Lung (tissue), 12 donors: ENCODE measurements around the gene FBXL12. TPM values are rescaled to one million over a fixed set of nuclear protein-coding genes. Genes with fewer than 3 reads are reported as not detected.
A peak's percentile ranks its signal among the peaks of the same experiment; 100 is the strongest.

Source experiments
- ATAC-seq: fragments of 200-7000 bp; cut with Tn5 transposase; one replicate; pipeline ENCODE4 v1.9.1; 2020; ENCODE audit warnings: moderate number of reproducible peaks; ENCODE audit not compliant: insufficient read depth, low FRiP score
- DNase-seq, 3 donors: peaks; one replicate each; pipeline ENCODE4 v3.0.0-alpha.2; 2013 to 2017
- H3K27ac ChIP-seq, 2 donors: one replicate each; pipeline ENCODE4 v1.5.1; 2013; ENCODE audit warnings: mild to moderate bottlenecking in 2 of 2, moderate library complexity in 2 of 2, control low read depth in 1 of 2, inconsistent platforms in 1 of 2, low read depth in 1 of 2, low read length in 1 of 2
- H3K27me3 ChIP-seq, 3 donors: one replicate each; pipeline ENCODE4 v1.5.1; 2013; ENCODE audit warnings: low read length in 2 of 3; ENCODE audit not compliant: control insufficient read depth in 3 of 3, insufficient read depth in 3 of 3
- H3K36me3 ChIP-seq, 4 donors: one replicate each; pipeline ENCODE4 v1.5.1; 2013; ENCODE audit warnings: low read length in 4 of 4, mild to moderate bottlenecking in 1 of 4, moderate library complexity in 1 of 4; ENCODE audit not compliant: control insufficient read depth in 4 of 4, insufficient read depth in 4 of 4
- H3K4me1 ChIP-seq, 5 donors: one replicate each; pipeline ENCODE4 v1.5.1; 2013; ENCODE audit warnings: low read length in 5 of 5, mild to moderate bottlenecking in 2 of 5, moderate library complexity in 1 of 5; ENCODE audit not compliant: control insufficient read depth in 5 of 5, insufficient read depth in 5 of 5
- H3K4me3 ChIP-seq: one replicate; pipeline ENCODE4 v1.5.1; 2013; ENCODE audit warnings: mild to moderate bottlenecking, control low read depth, moderate library complexity
- H3K9ac ChIP-seq, 2 donors: one replicate each; pipeline ENCODE4 v1.5.1; 2013; ENCODE audit warnings: low read length in 2 of 2, control low read depth in 1 of 2; ENCODE audit not compliant: insufficient read depth in 1 of 2
- H3K9me3 ChIP-seq, 4 donors: one replicate each; pipeline ENCODE4 v1.5.1; 2013; ENCODE audit warnings: low read length in 3 of 4, mild to moderate bottlenecking in 1 of 4, moderate library complexity in 1 of 4; ENCODE audit not compliant: control insufficient read depth in 4 of 4, insufficient read depth in 3 of 4
- WGBS, 2 donors: extraction: QIAGEN DNeasy Blood & Tissue Kit; methylation state at CpG; one replicate each; pipeline ENCODE4 v1.1.7; 2013; 5-methylcytosine and 5-hydroxymethylcytosine counted together
- polyA plus RNA-seq, 2 donors: library from polyadenylated mRNA; stranded (reverse); fragments of 200-250 nt; gene quantifications; one replicate each; pipeline ENCODE4 v1.2.1, GENCODE V29; 2013
- total RNA-seq, 2 donors: library from RNA; depleted of rRNA in 1 of 2; stranded (reverse); fragments of >200 nt in 1 of 2; gene quantifications; one replicate each; pipeline ENCODE4 v1.2.1, GENCODE V29; 2014 to 2021
- TF ChIP-seq, protein P1 (sequence below): IDR thresholded peaks from 2 replicates; pipeline ENCODE4 v1.5.1; 2012; ENCODE audit warnings: mild to moderate bottlenecking; ENCODE audit errors: control extremely low read depth, extremely low read depth
- donor health status: control.
- donor health status: control.
- donor health status: Bipolar disorder and iron deficiency.
- donor health status: healthy.
- donor health status: DM: yes; HTN: yes; CAD: no.

FBXL12 gene
- total and polyA plus RNA-seq, 4 donors = 18.8 to 27.0 (median 24.9) TPM

DNA sequence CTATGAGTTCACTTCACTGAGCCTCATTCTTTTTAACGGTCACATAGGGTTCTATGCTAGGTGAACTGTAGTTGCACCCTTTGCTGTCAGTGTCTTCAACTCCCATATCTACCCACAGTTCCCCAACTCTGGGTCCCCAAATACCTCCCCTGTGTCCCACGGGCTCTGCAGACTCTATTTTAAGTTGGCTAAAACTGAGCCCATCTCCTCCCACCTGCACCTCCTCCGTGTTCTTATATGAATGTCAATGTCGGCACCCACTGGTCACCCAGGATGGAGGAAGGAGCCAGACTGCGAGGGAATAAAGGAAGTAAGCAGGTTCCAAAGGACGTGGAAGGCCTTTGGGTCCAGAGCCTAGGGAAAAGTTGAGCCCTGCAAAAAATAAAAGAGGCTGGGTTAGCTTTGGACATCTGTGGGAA lies 15.4 kb upstream of the FBXL12 start:
- Histone ChIP-seq H3K9me3 (no peaks in the 10 kb centered on the region), H3K27me3 (no peaks in the 10 kb centered on the region), H3K4me1 (peaks cover 0 to 18% (median 6%) of the 10 kb centered on the region in 5 donors), H3K4me3 (no peak overlapping the region), H3K27ac (no peak overlapping the region), H3K9ac (no peak overlapping the region), H3K36me3 (peaks cover 0 to 22% (median 14%) of the 10 kb centered on the region in 4 donors)
- ATAC-seq (no peak), DNase-seq (no peak)
- TF ChIP-seq, protein P1, sequence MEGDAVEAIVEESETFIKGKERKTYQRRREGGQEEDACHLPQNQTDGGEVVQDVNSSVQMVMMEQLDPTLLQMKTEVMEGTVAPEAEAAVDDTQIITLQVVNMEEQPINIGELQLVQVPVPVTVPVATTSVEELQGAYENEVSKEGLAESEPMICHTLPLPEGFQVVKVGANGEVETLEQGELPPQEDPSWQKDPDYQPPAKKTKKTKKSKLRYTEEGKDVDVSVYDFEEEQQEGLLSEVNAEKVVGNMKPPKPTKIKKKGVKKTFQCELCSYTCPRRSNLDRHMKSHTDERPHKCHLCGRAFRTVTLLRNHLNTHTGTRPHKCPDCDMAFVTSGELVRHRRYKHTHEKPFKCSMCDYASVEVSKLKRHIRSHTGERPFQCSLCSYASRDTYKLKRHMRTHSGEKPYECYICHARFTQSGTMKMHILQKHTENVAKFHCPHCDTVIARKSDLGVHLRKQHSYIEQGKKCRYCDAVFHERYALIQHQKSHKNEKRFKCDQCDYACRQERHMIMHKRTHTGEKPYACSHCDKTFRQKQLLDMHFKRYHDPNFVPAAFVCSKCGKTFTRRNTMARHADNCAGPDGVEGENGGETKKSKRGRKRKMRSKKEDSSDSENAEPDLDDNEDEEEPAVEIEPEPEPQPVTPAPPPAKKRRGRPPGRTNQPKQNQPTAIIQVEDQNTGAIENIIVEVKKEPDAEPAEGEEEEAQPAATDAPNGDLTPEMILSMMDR = no peak
- WGBS, 2 donors = 67% methylated on average over 6 of the region's 6 CpGs

DNA sequence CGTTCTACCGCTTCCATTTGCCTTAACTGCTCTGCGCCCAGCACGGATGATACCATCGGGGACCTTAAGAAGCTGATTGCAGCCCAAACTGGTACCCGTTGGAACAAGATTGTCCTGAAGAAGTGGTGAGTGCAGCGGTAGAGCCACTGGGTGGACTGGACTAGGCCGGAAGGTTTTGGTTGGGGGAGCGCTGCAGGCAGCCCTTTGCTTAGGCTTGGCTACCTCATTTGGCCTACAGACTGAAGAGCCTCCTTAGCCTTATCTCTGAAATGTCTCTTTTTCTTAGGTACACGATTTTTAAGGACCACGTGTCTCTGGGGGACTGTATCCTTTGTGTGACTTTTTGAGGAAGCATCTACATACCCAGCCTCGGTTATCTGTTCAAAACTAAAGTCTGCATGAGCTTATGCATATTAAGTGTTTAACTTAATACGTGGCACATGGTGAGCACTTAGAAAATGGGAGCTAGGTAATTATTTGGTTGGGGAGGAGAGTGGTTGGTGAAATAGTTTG lies 9.7 kb upstream of the FBXL12 start:
- Histone ChIP-seq H3K27me3 (no peaks in the 10 kb centered on the region), H3K36me3 (peaks cover 0 to 15% (median 9%) of the 10 kb centered on the region in 4 donors), H3K9me3 (no peaks in the 10 kb centered on the region), H3K4me3 (peak overlapping the region; percentile 99), H3K27ac (no peak overlapping the region), H3K4me1 (peaks cover 4 to 12% (median 9%) of the 10 kb centered on the region in 5 donors), H3K9ac (peak overlapping the region in 1 of 2 donors; percentile 69)
- ATAC-seq = no peak
- no peak for DNase-seq
- TF ChIP-seq, protein P1 = no peak
- WGBS, 2 donors = 29 to 40% methylated on average over 13 of the region's 13 CpGs

DNA sequence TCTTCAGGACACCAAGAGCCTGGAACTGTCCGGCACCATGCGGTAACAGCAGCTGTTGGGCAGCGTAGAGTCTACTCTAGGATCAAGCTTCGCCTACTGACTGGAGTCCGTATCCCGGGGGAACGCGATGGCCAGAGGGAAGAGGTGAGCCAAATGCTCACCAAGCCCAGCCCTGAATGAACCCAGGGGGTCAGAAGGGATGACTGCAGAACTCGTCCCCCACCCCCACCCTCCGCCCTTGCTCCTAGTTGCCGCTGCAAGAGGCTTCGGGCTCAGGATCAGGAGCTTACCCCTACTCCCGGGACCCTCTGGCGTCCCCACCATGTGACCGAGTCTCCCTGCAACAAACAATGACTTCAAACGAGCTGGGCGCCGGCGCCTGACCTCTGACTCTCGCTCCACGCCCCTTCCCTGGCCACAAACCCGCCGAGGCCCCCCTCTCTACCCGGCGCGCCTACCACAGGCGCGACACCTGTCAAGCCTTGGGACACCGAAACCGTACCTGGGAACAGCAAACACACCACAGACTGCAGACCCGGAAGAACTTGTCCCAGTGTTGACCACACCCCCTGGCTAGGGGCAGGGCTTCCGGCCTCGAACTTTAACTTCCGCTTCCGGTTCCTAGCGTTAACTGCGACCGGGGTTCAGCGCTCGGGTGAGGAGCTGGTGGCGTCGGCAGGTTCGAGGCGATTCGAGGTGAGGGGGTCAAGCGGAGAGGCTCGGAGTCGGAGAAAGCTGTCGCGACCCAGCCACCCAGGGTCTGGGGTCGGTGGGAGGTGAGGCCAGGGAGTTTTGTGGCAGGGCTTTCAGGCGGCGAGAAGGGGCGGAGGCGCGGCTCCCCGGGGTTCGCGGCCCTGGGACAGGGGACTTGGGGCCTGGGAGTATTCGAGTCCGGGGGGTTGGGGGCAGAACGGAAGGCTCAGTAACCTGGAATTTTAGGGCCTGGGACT lies 8.7 kb upstream of the FBXL12 start, which contains the start of gene UBL5:
Gene UBL5 (plus strand): TSS at position 630 of the 950 bp plus-strand sequence. CDS start 420 bp downstream, outside the sequence.
- Histone ChIP-seq H3K4me3 (peak within 1 kb of the TSS; percentile 99), H3K27me3 (no peaks in the 10 kb centered on the region), H3K36me3 (peaks cover 0 to 15% (median 9%) of the 10 kb centered on the region in 4 donors), H3K9ac (peak within 1 kb of the TSS; percentile 69 to 81), H3K27ac (peak within 1 kb of the TSS; percentile 58 to 92), H3K4me1 (peaks cover 4 to 12% (median 9%) of the 10 kb centered on the region in 5 donors), H3K9me3 (no peaks in the 10 kb centered on the region)
- ATAC-seq (peak; percentile 97), DNase-seq (peak; percentile 88 to 94 (median 89))
- TF ChIP-seq, protein P1 = no peak
- 0 to 1% methylated on average over 51 to 62 of the region's 62 CpGs for WGBS, 2 donors
